HUDEP-2 (cell line): Measurements from ENCODE around the gene OR56A4.
"Not testable (repeated sequence)": the region's sequence is repeated elsewhere in the genome, so short reads cannot be mapped to it uniquely, and the experiment has no call there.

Experiments used
- DNase-seq, 76 experiments: peaks; one replicate each; lab custom pipeline; 2025; ENCODE audit not compliant: unreplicated experiment in 76 of 76; lab: John Stamatoyannopoulos, UW

The OR56A4 gene

DNA sequence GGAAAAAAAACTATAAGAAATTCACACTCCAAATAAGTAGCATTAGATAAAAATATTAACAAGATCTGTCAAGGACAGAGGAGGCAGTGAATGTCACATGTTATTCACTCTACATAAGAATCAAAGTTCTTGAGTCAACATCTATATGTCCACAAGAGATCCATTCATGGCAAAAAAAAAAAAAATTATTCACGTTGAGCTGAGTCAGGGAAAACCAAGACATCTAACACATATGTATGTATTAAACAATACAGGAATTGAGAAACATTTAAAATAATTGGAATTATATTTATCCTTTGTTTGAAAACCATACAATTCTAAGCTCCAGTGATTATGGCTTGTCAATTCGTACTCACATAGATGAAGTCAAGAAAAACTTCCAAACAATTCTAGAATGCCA, 39.8 kb downstream of the OR56A4 start:
- DNase-seq = no peak

DNA sequence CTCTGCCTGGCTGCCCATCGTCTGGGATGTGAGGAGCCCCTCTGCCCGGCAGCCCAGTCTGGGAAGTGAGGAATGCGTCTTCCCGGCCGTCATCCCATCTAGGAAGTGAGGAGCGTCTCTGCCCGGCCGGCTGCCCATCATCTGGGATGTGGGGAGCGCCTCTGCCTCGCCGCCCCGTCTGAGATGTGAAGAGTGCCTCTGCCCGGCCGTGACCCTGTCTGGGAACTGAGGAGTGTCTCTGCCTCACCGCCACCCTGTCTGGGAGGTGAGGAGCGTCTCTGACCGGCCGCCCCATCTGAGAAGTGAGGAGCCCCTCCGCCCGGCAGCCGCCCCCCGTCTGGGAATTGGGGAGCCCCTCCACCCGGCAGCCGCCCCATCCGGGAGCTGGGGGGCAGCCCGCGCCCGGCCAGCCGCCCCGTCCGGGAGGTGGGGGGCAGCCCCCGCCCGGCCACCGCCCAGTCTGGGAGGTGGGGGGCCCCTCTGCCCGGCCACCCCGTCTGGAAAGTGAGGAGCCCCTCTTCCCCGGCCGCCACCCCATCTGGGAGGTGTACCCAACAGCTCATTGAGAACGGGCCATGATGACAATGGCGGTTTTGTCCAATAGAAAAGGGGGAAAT, 45.9 kb downstream of the OR56A4 start:
- DNase-seq = not testable (repeated sequence)

GRCh38 chr11:5955586-5955985, 51.2 kb downstream of the OR56A4 start:
- DNase-seq = no peak
